ENCODE measurements around the gene FMOD. TPM values are rescaled to one million over a fixed set of nuclear protein-coding genes. Genes with fewer than 3 reads are reported as not detected.

The FMOD gene
- polyA plus RNA-seq, 1 experiment: 5.4 TPM

- ChIA-PET CTCF (interaction anchor here (1.0 to 2.5 kb wide), 4 partner anchors 18 to 28 kb away, joined by 5 to 10 read pairs (median 8); no protein-coding TSS in a partner anchor), POLR2A (interaction anchor here (1.0 kb wide), 1 partner anchor 10 kb away, joined by 4 read pairs; no protein-coding TSS in a partner anchor)
- no peaks in the 10 kb centered on the region for H3K9me3 ChIP-seq (ENCODE audit: control insufficient read depth, insufficient read depth, low read length)
These were observed 55.1 kb downstream of the FMOD start for GRCh38 chr1:203295796-203296195.

GRCh38 chr1:203291201-203292096 lies 59.5 kb downstream of the FMOD start:
- H3K4me3 ChIP-seq (ENCODE audit: low read depth, low read length): no peak overlapping the region
- no peak for TF ChIP-seq CTCF (IDR thresholded peaks at IDR 0.05; ENCODE audit: low read depth, low read length)
- CTCF ChIA-PET: interaction anchor here (1.3 kb wide), 2 partner anchors 19 to 24 kb away, joined by 4 to 6 read pairs; no protein-coding TSS in a partner anchor
- no peak overlapping the region for H3K27ac ChIP-seq (ENCODE audit: low read depth, low read length)
- H3K27me3 ChIP-seq (ENCODE audit: control insufficient read depth, insufficient read depth, low read length): peaks cover 19% of the 10 kb centered on the region
- DNase-seq (ENCODE audit: low read depth, low spot score): no peak
- POLR2A ChIA-PET: interaction anchor here (0.6 kb wide), 2 partner anchors 36 to 182 kb away, joined by 3 to 4 read pairs; no protein-coding TSS in a partner anchor
- H3K9me3 ChIP-seq (ENCODE audit: control insufficient read depth, insufficient read depth, low read length): no peaks in the 10 kb centered on the region

More at GRCh38 chr1:203295796-203296195, 55.1 kb downstream of the FMOD start:
- Histone ChIP-seq H3K27ac (ENCODE audit: low read depth, low read length) (no peak overlapping the region), H3K4me3 (ENCODE audit: low read depth, low read length) (no peak overlapping the region), H3K27me3 (ENCODE audit: control insufficient read depth, insufficient read depth, low read length) (peaks cover 34% of the 10 kb centered on the region)
- no peak for DNase-seq (ENCODE audit: low read depth, low spot score)
- TF ChIP-seq CTCF (IDR thresholded peaks at IDR 0.05; ENCODE audit: low read depth, low read length): no peak

Small RNAs within 50 kb of the gene (small RNA-seq; reads per million reads assigned to genes)
- gene AL359837.1 (ENCODE audit: insufficient read length, low read depth): not detected
- gene RNU6-487P (ENCODE audit: insufficient read length, low read depth): not detected

Other genes starting within 250 kb of the FMOD start
- 1.7 and 2.1 TPM in 2 replicates for gene ADORA1, start 223.4 kb downstream of the FMOD start, polyA plus RNA-seq (2011; rRNA removed)
- gene MYBPH, start 175.3 kb downstream of the FMOD start, polyA plus RNA-seq (2011; rRNA removed): 0.04 and 0.09 TPM in 2 replicates
- gene CHI3L1, start 164.4 kb downstream of the FMOD start, polyA plus RNA-seq (2011; rRNA removed): 6.4 and 8.9 TPM in 2 replicates
- gene CHIT1, start 121.4 kb downstream of the FMOD start, polyA plus RNA-seq (2011; rRNA removed): not detected in 2 replicates
- 34.7 and 36.5 TPM in 2 replicates for gene BTG2, start 45.6 kb downstream of the FMOD start, polyA plus RNA-seq (2011; rRNA removed)
- gene PRELP, start 124.7 kb upstream of the FMOD start, polyA plus RNA-seq (2011; rRNA removed): 0.65 and 0.68 TPM in 2 replicates
- not detected in 2 replicates for gene OPTC, start 143.0 kb upstream of the FMOD start, polyA plus RNA-seq (2011; rRNA removed)